ENCODE data around the gene FYB1. TPM values are rescaled to one million over a fixed set of nuclear protein-coding genes. Genes with fewer than 3 reads are reported as not detected.

The FYB1 gene
- total and polyA plus RNA-seq, 2 experiments from 2014 or later, result not detected

DNA sequence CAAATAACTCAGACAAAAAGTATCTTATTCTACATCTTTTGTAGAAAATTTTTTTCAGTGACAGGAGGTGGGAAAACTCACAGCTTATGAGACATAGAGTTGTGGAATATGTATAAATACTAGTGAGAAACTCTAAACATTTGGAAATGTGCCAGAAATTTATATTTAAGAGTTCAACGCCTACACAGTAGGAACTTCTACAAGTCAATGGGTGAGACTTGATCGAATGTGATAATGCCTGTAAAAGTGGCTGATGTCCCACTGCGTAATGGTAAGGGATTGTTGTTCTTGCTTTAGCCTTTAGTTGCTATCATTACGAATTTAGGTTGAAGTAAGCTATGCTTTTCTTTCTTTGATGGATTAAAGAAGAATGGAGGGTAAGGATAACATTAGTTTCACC is 105.2 kb downstream of the FYB1 start:
- no peak for TF ChIP-seq REST (IDR thresholded peaks at IDR 0.05; ENCODE audit: unreplicated experiment)
- TF ChIP-seq CREB1 (CRISPR knock-in tag; IDR thresholded peaks at IDR 0.05; ENCODE audit: low read depth), result no peak
- TF ChIP-seq ZNF462 (CRISPR knock-in tag; IDR thresholded peaks at IDR 0.05), result no peak
- no peak for TF ChIP-seq ZNF331 (CRISPR knock-in tag; IDR thresholded peaks at IDR 0.05; ENCODE audit: low read depth)
- TF ChIP-seq, protein P1, sequence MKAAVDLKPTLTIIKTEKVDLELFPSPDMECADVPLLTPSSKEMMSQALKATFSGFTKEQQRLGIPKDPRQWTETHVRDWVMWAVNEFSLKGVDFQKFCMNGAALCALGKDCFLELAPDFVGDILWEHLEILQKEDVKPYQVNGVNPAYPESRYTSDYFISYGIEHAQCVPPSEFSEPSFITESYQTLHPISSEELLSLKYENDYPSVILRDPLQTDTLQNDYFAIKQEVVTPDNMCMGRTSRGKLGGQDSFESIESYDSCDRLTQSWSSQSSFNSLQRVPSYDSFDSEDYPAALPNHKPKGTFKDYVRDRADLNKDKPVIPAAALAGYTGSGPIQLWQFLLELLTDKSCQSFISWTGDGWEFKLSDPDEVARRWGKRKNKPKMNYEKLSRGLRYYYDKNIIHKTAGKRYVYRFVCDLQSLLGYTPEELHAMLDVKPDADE (IDR thresholded peaks at IDR 0.05), result no peak
- no peak for TF ChIP-seq POLR2AphosphoS5 (IDR thresholded peaks at IDR 0.05; ENCODE audit: low read depth)
- TF ChIP-seq ZNF114 (CRISPR knock-in tag; IDR thresholded peaks at IDR 0.05), result no peak
- TF ChIP-seq STAT1 (IDR thresholded peaks at IDR 0.05; ENCODE audit: unreplicated experiment), result no peak
- TF ChIP-seq CTCF (conservative IDR thresholded peaks at IDR 0.05; ENCODE audit: low read depth in 2 of 2), result no peak
- TF ChIP-seq JUNB (IDR thresholded peaks at IDR 0.05; ENCODE audit: unreplicated experiment), result no peak
- no peak for TF ChIP-seq EZH2 (IDR thresholded peaks at IDR 0.05; ENCODE audit: low read depth, unreplicated experiment)
- no peak for TF ChIP-seq EZH2phosphoT487 (IDR thresholded peaks at IDR 0.05; ENCODE audit: unreplicated experiment)
- H3K4me3 Mint-ChIP-seq, result no peak overlapping the region
- H3K27me3 Mint-ChIP-seq (ENCODE audit: insufficient read depth, low read depth, poor library complexity), result no peaks in the 10 kb centered on the region

More for the DNA sequence above, 105.2 kb downstream of the FYB1 start:
- ATAC-seq, result no peak
- no peaks in the 10 kb centered on the region for H3K9me2 ChIP-seq (ENCODE audit: insufficient read depth)
- no peaks in the 10 kb centered on the region for H3K27me3 ChIP-seq (ENCODE audit: insufficient read depth)
- H3K36me3 ChIP-seq (ENCODE audit: insufficient read depth), result no peaks in the 10 kb centered on the region
- Mint-ChIP-seq H3K4me1 (no peaks in the 10 kb centered on the region), H3K9me3 (no peaks in the 10 kb centered on the region), H3K27ac (no peak overlapping the region), H3K36me3 (ENCODE audit: low read depth) (no peaks in the 10 kb centered on the region)
- no peak overlapping the region for H3K27ac ChIP-seq (ENCODE audit: low read depth)
- H3K4me1 ChIP-seq (ENCODE audit: insufficient read depth), result no peaks in the 10 kb centered on the region
- H3K4me3 ChIP-seq, result no peak overlapping the region
- H3F3A ChIP-seq (replicated peaks; ENCODE audit: low read depth), result no peaks in the 10 kb centered on the region
- H3K79me2 ChIP-seq (replicated peaks; ENCODE audit: insufficient read depth), result no peaks in the 10 kb centered on the region
- no peak for DNase-seq (ENCODE audit: low spot score)
- H4K20me1 ChIP-seq (replicated peaks; ENCODE audit: insufficient read depth), result no peaks in the 10 kb centered on the region
- H3K4me2 ChIP-seq, result no peak overlapping the region
- no peak overlapping the region for H2AFZ ChIP-seq

Data from GM23338 (cell line).